Activated naive CD8-positive, alpha-beta T cell treated with anti-CD3 and anti-CD28 coated beads, Interleukin-2, amount 10 ng/mL, durations not matched to agents 7 days and 5 days (primary cell): Measurements from ENCODE around the gene LDHA. TPM values are rescaled to one million over a fixed set of nuclear protein-coding genes. Genes with fewer than 3 reads are reported as not detected.

Source experiments
- ATAC-seq: fragments of 150-1000 bp; cut with Tn5 transposase; one replicate; pipeline ENCODE4 v1.10.0; 2021; ENCODE audit warnings: low read depth, moderate library complexity
- POLR2A ChIA-PET: fragments of 350-600 bp; sonication (Branson Sonifier 250); formaldehyde crosslinking; loops from one replicate; lab custom pipeline; 2021; ENCODE audit warnings: antibody characterized with exemption; lab: Charles Lee
- DNase-seq: peaks from one replicate; pipeline ENCODE4 v3.0.0; 2021
- H3K27ac Mint-ChIP-seq: one replicate; pipeline ENCODE4 v1.8.0; 2022; ENCODE audit warnings: mild to moderate bottlenecking, mixed read lengths
- H3K27me3 Mint-ChIP-seq: one replicate; pipeline ENCODE4 v1.8.0; 2022; ENCODE audit warnings: mild to moderate bottlenecking, moderate library complexity, mixed read lengths
- H3K36me3 Mint-ChIP-seq: one replicate; pipeline ENCODE4 v1.8.0; 2021; ENCODE audit warnings: mild to moderate bottlenecking, mixed read lengths
- H3K4me1 Mint-ChIP-seq: one replicate; pipeline ENCODE4 v1.8.0; 2021; ENCODE audit warnings: mixed read lengths
- H3K4me3 Mint-ChIP-seq: one replicate; pipeline ENCODE4 v1.8.0; 2022; ENCODE audit warnings: mild to moderate bottlenecking, moderate library complexity, mixed read lengths
- H3K9me3 Mint-ChIP-seq: one replicate; pipeline ENCODE4 v1.8.0; 2021; ENCODE audit warnings: mixed read lengths
- total RNA-seq, 2 experiments: library from RNA; stranded (reverse); gene quantifications; one replicate each; pipeline ENCODE4 v1.2.3, GENCODE V29; 2021

The LDHA gene
- 100 to 1,000 TPM; 824 to 837 TPM for total RNA-seq

- DNase-seq (peak; percentile 97), ATAC-seq (peak; percentile 81)
- H3K27ac Mint-ChIP-seq, result peak within 1 kb of the TSS; percentile 96
- H3K27me3 Mint-ChIP-seq, result no peaks in the 10 kb centered on the region
- H3K36me3 Mint-ChIP-seq, result peaks cover 35% of the 10 kb centered on the region
- POLR2A ChIA-PET, result interaction anchor here (0.6 to 5.7 kb wide), 27 partner anchors 8 to 382 kb away, joined by 3 to 221 read pairs (median 4); partner anchors contain the start of genes GTF2H1, HPS5, SERGEF and SPTY2D1
- no peaks in the 10 kb centered on the region for H3K9me3 Mint-ChIP-seq
- H3K4me3 Mint-ChIP-seq, result peak within 1 kb of the TSS; percentile 97
- H3K4me1 Mint-ChIP-seq, result peaks cover 32% of the 10 kb centered on the region
Measured at GRCh38 chr11:18394275-18394927, at the start of gene LDHA. TSS of gene LDHA (plus strand) at chr11:18394563. CDS start at chr11:18396843, 2,280 bp downstream.

- ATAC-seq (no peak), DNase-seq (no peak)
- H3K36me3 Mint-ChIP-seq, result peaks cover 23% of the 10 kb centered on the region
- peaks cover 2% of the 10 kb centered on the region for H3K4me1 Mint-ChIP-seq
- POLR2A ChIA-PET, result no interaction called here
- H3K27ac Mint-ChIP-seq, result no peak overlapping the region
- no peaks in the 10 kb centered on the region for H3K27me3 Mint-ChIP-seq
- no peak overlapping the region for H3K4me3 Mint-ChIP-seq
- no peaks in the 10 kb centered on the region for H3K9me3 Mint-ChIP-seq
Measured at GRCh38 chr11:18347471-18348125, 46.8 kb upstream of the LDHA start.

GRCh38 chr11:18352581-18352980 is 41.8 kb upstream of the LDHA start:
- no peak for DNase-seq
- Mint-ChIP-seq H3K36me3 (peaks cover 30% of the 10 kb centered on the region), H3K4me3 (no peak overlapping the region), H3K27ac (no peak overlapping the region), H3K9me3 (no peaks in the 10 kb centered on the region), H3K27me3 (no peaks in the 10 kb centered on the region), H3K4me1 (no peaks in the 10 kb centered on the region)
- ATAC-seq, result no peak
- POLR2A ChIA-PET, result interaction anchor here (1.0 kb wide), 1 partner anchor 42 kb away, joined by 3 read pairs; the partner anchor contains the start of gene LDHA

GRCh38 chr11:18358646-18359045 is 35.7 kb upstream of the LDHA start:
- peaks cover 29% of the 10 kb centered on the region for H3K36me3 Mint-ChIP-seq
- no peak overlapping the region for H3K27ac Mint-ChIP-seq
- no peaks in the 10 kb centered on the region for H3K9me3 Mint-ChIP-seq
- no peak for ATAC-seq
- no peak for DNase-seq
- H3K4me3 Mint-ChIP-seq, result no peak overlapping the region
- no peaks in the 10 kb centered on the region for H3K4me1 Mint-ChIP-seq
- POLR2A ChIA-PET, result interaction anchor here (0.7 kb wide), 1 partner anchor 37 kb away, joined by 3 read pairs; the partner anchor contains the start of gene HPS5
- H3K27me3 Mint-ChIP-seq, result no peaks in the 10 kb centered on the region

GRCh38 chr11:18361154-18361553 is 33.2 kb upstream of the LDHA start:
- Mint-ChIP-seq H3K4me1 (no peaks in the 10 kb centered on the region), H3K9me3 (no peaks in the 10 kb centered on the region), H3K36me3 (peaks cover 29% of the 10 kb centered on the region), H3K27ac (no peak overlapping the region), H3K4me3 (no peak overlapping the region), H3K27me3 (no peaks in the 10 kb centered on the region)
- POLR2A ChIA-PET, result no interaction called here
- ATAC-seq (no peak), DNase-seq (no peak)

GRCh38 chr11:18364495-18365073 is 29.8 kb upstream of the LDHA start:
- Mint-ChIP-seq H3K36me3 (peaks cover 25% of the 10 kb centered on the region), H3K27me3 (no peaks in the 10 kb centered on the region), H3K9me3 (no peaks in the 10 kb centered on the region), H3K4me3 (no peak overlapping the region), H3K4me1 (no peaks in the 10 kb centered on the region), H3K27ac (no peak overlapping the region)
- POLR2A ChIA-PET, result interaction anchor here (1.0 to 1.5 kb wide), 3 partner anchors 14 to 29 kb away, joined by 3 to 5 read pairs (median 5); partner anchors contain the start of gene LDHA
- DNase-seq, result no peak
- no peak for ATAC-seq

GRCh38 chr11:18365741-18366140 is 28.6 kb upstream of the LDHA start:
- no peak for DNase-seq
- H3K36me3 Mint-ChIP-seq, result peaks cover 26% of the 10 kb centered on the region
- H3K27ac Mint-ChIP-seq, result peak overlapping the region; percentile 19
- no peaks in the 10 kb centered on the region for H3K9me3 Mint-ChIP-seq
- no peak for ATAC-seq
- no peak overlapping the region for H3K4me3 Mint-ChIP-seq
- H3K4me1 Mint-ChIP-seq, result no peaks in the 10 kb centered on the region
- POLR2A ChIA-PET, result interaction anchor here (1.1 kb wide), 1 partner anchor 9 kb away, joined by 3 read pairs; no protein-coding TSS in a partner anchor
- no peaks in the 10 kb centered on the region for H3K27me3 Mint-ChIP-seq

GRCh38 chr11:18366286-18366685 is 28.1 kb upstream of the LDHA start:
- POLR2A ChIA-PET, result interaction anchor here (1.1 kb wide), 1 partner anchor 8 kb away, joined by 3 read pairs; no protein-coding TSS in a partner anchor
- Mint-ChIP-seq H3K27me3 (no peaks in the 10 kb centered on the region), H3K27ac (no peak overlapping the region), H3K9me3 (no peaks in the 10 kb centered on the region), H3K4me3 (no peak overlapping the region), H3K4me1 (peaks cover 2% of the 10 kb centered on the region), H3K36me3 (peaks cover 23% of the 10 kb centered on the region)
- DNase-seq (no peak), ATAC-seq (no peak)

GRCh38 chr11:18367431-18367830 is 26.9 kb upstream of the LDHA start:
- POLR2A ChIA-PET, result interaction anchor here (0.7 kb wide), 1 partner anchor 27 kb away, joined by 3 read pairs; the partner anchor contains the start of gene LDHA
- H3K27ac Mint-ChIP-seq, result no peak overlapping the region
- H3K4me3 Mint-ChIP-seq, result no peak overlapping the region

GRCh38 chr11:18368221-18368620 is 26.1 kb upstream of the LDHA start:
- ATAC-seq (no peak), DNase-seq (no peak)
- no peak overlapping the region for H3K4me3 Mint-ChIP-seq
- no peaks in the 10 kb centered on the region for H3K27me3 Mint-ChIP-seq
- peaks cover 2% of the 10 kb centered on the region for H3K4me1 Mint-ChIP-seq
- H3K36me3 Mint-ChIP-seq, result peaks cover 23% of the 10 kb centered on the region
- no peaks in the 10 kb centered on the region for H3K9me3 Mint-ChIP-seq
- H3K27ac Mint-ChIP-seq, result no peak overlapping the region
- POLR2A ChIA-PET, result no interaction called here

More at GRCh38 chr11:18367431-18367830, 26.9 kb upstream of the LDHA start:
- Mint-ChIP-seq H3K9me3 (no peaks in the 10 kb centered on the region), H3K27me3 (no peaks in the 10 kb centered on the region), H3K4me1 (peaks cover 2% of the 10 kb centered on the region), H3K36me3 (peaks cover 23% of the 10 kb centered on the region)
- DNase-seq, result no peak
- ATAC-seq, result no peak

- Mint-ChIP-seq H3K4me1 (peaks cover 2% of the 10 kb centered on the region), H3K36me3 (peaks cover 18% of the 10 kb centered on the region), H3K9me3 (no peaks in the 10 kb centered on the region), H3K4me3 (no peak overlapping the region), H3K27ac (no peak overlapping the region), H3K27me3 (no peaks in the 10 kb centered on the region)
- POLR2A ChIA-PET, result interaction anchor here (0.6 to 0.9 kb wide), 2 partner anchors 16 to 47 kb away, joined by 3 read pairs; partner anchors contain the start of genes GTF2H1 and HPS5
- no peak for ATAC-seq
- no peak for DNase-seq
Measured at GRCh38 chr11:18369398-18369797, 25.0 kb upstream of the LDHA start.

- peaks cover 10% of the 10 kb centered on the region for H3K36me3 Mint-ChIP-seq
- no peaks in the 10 kb centered on the region for H3K27me3 Mint-ChIP-seq
- H3K27ac Mint-ChIP-seq, result no peak overlapping the region
- ATAC-seq (no peak), DNase-seq (no peak)
- H3K9me3 Mint-ChIP-seq, result no peaks in the 10 kb centered on the region
- no peak overlapping the region for H3K4me3 Mint-ChIP-seq
- POLR2A ChIA-PET, result interaction anchor here (0.6 to 1.6 kb wide), 4 partner anchors 23 to 199 kb away, joined by 3 to 7 read pairs (median 4); partner anchors contain the start of gene LDHA
- H3K4me1 Mint-ChIP-seq, result peaks cover 2% of the 10 kb centered on the region
Measured at GRCh38 chr11:18371279-18371678, 23.1 kb upstream of the LDHA start.

GRCh38 chr11:18372201-18372600 is 22.2 kb upstream of the LDHA start:
- no peaks in the 10 kb centered on the region for H3K9me3 Mint-ChIP-seq
- H3K4me3 Mint-ChIP-seq, result no peak overlapping the region
- ATAC-seq (no peak), DNase-seq (no peak)
- H3K36me3 Mint-ChIP-seq, result peaks cover 8% of the 10 kb centered on the region
- H3K4me1 Mint-ChIP-seq, result peaks cover 2% of the 10 kb centered on the region
- H3K27ac Mint-ChIP-seq, result no peak overlapping the region
- no peaks in the 10 kb centered on the region for H3K27me3 Mint-ChIP-seq
- POLR2A ChIA-PET, result interaction anchor here (0.7 to 1.6 kb wide), 3 partner anchors 24 to 56 kb away, joined by 3 to 4 read pairs (median 3); no protein-coding TSS in a partner anchor
